ENCODE results near the gene CFAP65. TPM values are rescaled to one million over a fixed set of nuclear protein-coding genes. Genes with fewer than 3 reads are reported as not detected.

Gene CFAP65
- total RNA-seq, 1 experiment from 2014 or later = 0.33 TPM

- Histone ChIP-seq H3K27ac (ENCODE audit: low read length) (no peak overlapping the region), H3K4me1 (ENCODE audit: control insufficient read depth, insufficient read depth, low read length) (no peaks in the 10 kb centered on the region), H3K9me3 (ENCODE audit: control insufficient read depth, insufficient read depth, low read depth, low read length) (no peaks in the 10 kb centered on the region), H3K27me3 (ENCODE audit: control insufficient read depth, insufficient read depth, low read length) (no peaks in the 10 kb centered on the region), H3K36me3 (ENCODE audit: control insufficient read depth, insufficient read depth, low read length) (no peaks in the 10 kb centered on the region), H3K4me3 (ENCODE audit: low read depth in 2 of 2, low read length in 2 of 2) (no peak overlapping the region)
- in situ Hi-C loops (cut with HindIII; ENCODE audit: low pct_unique_long_range_greater_than_20kb, low sequenced_read_pairs) (no loop called here), intact Hi-C loops (cut with micrococcal nuclease; ENCODE audit: unreplicated experiment) (no loop called here)
- ATAC-seq (no peak), DNase-seq (ENCODE audit: low read depth, low spot score) (no peak)
- ChIA-PET CTCF (interaction anchor here (0.6 kb wide), 1 partner anchor 326 kb away, joined by 4 read pairs; no protein-coding TSS in a partner anchor), POLR2A (interaction anchor here (0.5 kb wide), 1 partner anchor 371 kb away, joined by 3 read pairs; no protein-coding TSS in a partner anchor)
- TF ChIP-seq SIN3A (IDR thresholded peaks at IDR 0.05; ENCODE audit: borderline replicate concordance, insufficient read depth, low read depth, low read length) (no peak), POLR2AphosphoS5 (IDR thresholded peaks at IDR 0.05; ENCODE audit: low read depth, low read length) (no peak), TCF7L2 (IDR thresholded peaks at IDR 0.05; ENCODE audit: low read depth, low read length) (no peak), REST (IDR thresholded peaks at IDR 0.05; ENCODE audit: insufficient read depth in 1 of 2, low read depth in 2 of 2, low read length in 1 of 2) (no peak), CTCF (IDR thresholded peaks at IDR 0.05) (no peak)
- BruUV-seq (replicated peaks) = no TSS peak
These were observed 23.9 kb downstream of the CFAP65 start for GRCh38 chr2:219017201-219017931.

GRCh38 chr2:219016721-219017120 lies 24.6 kb downstream of the CFAP65 start:
- H3K4me3 ChIP-seq (ENCODE audit: low read depth in 2 of 2, low read length in 2 of 2) = no peak overlapping the region
- in situ Hi-C loops (cut with HindIII; ENCODE audit: low pct_unique_long_range_greater_than_20kb, low sequenced_read_pairs) (no loop called here), intact Hi-C loops (cut with micrococcal nuclease; ENCODE audit: unreplicated experiment) (no loop called here)
- no peaks in the 10 kb centered on the region for H3K36me3 ChIP-seq (ENCODE audit: control insufficient read depth, insufficient read depth, low read length)
- no TSS peak for BruUV-seq (replicated peaks)
- H3K4me1 ChIP-seq (ENCODE audit: control insufficient read depth, insufficient read depth, low read length) = no peaks in the 10 kb centered on the region
- no peaks in the 10 kb centered on the region for H3K27me3 ChIP-seq (ENCODE audit: control insufficient read depth, insufficient read depth, low read length)
- ATAC-seq = no peak
- TF ChIP-seq REST (IDR thresholded peaks at IDR 0.05; ENCODE audit: insufficient read depth in 1 of 2, low read depth in 2 of 2, low read length in 1 of 2) (no peak), TCF7L2 (IDR thresholded peaks at IDR 0.05; ENCODE audit: low read depth, low read length) (no peak), POLR2AphosphoS5 (IDR thresholded peaks at IDR 0.05; ENCODE audit: low read depth, low read length) (no peak), SIN3A (IDR thresholded peaks at IDR 0.05; ENCODE audit: borderline replicate concordance, insufficient read depth, low read depth, low read length) (no peak), CTCF (IDR thresholded peaks at IDR 0.05) (no peak)
- CTCF ChIA-PET = interaction anchor here (0.6 kb wide), 1 partner anchor 325 kb away, joined by 4 read pairs; no protein-coding TSS in a partner anchor
- H3K27ac ChIP-seq (ENCODE audit: low read length) = no peak overlapping the region
- POLR2A ChIA-PET = interaction anchor here (0.5 to 0.7 kb wide), 2 partner anchors 136 to 371 kb away, joined by 3 to 8 read pairs; no protein-coding TSS in a partner anchor
- DNase-seq (ENCODE audit: low read depth, low spot score) = no peak
- H3K9me3 ChIP-seq (ENCODE audit: control insufficient read depth, insufficient read depth, low read depth, low read length) = no peaks in the 10 kb centered on the region

All from Panc1 (cell line).